Mesenchymal stem cell (in vitro differentiated cells and primary cell): Measurements from ENCODE around the gene FBXO44.

Source experiments
- DNase-seq: peaks from one replicate; pipeline ENCODE4 v3.0.0-alpha.2; 2013
- H2AFZ ChIP-seq: one replicate; pipeline ENCODE4 v1.6.1; 2013; ENCODE audit warnings: low read depth, mild to moderate bottlenecking, control low read depth, inconsistent platforms, low read length, moderate library complexity
- H2AK5ac ChIP-seq: 2 replicates; pipeline ENCODE4 v1.6.1; 2013; ENCODE audit warnings: low read length, moderate library complexity, mild to moderate bottlenecking, inconsistent platforms; ENCODE audit not compliant: severe bottlenecking
- H2BK120ac ChIP-seq: one replicate; pipeline ENCODE4 v1.6.1; 2013; ENCODE audit warnings: low read depth, mild to moderate bottlenecking, inconsistent platforms, low read length, moderate library complexity
- H2BK12ac ChIP-seq, 2 experiments: one replicate each; pipeline ENCODE4 v1.6.1; 2013; ENCODE audit warnings: inconsistent platforms in 2 of 2, low read length in 2 of 2, mild to moderate bottlenecking in 2 of 2, moderate library complexity in 2 of 2, control low read depth in 1 of 2
- H2BK15ac ChIP-seq: one replicate; pipeline ENCODE4 v1.6.1; 2013; ENCODE audit warnings: mild to moderate bottlenecking, low read depth, inconsistent platforms; ENCODE audit not compliant: poor library complexity, severe bottlenecking
- H2BK5ac ChIP-seq: 2 replicates; pipeline ENCODE4 v1.6.1; 2013; ENCODE audit warnings: low read depth, mild to moderate bottlenecking, low read length, control low read depth, inconsistent platforms; ENCODE audit not compliant: poor library complexity, severe bottlenecking
- H3K14ac ChIP-seq, 2 experiments: one replicate each; pipeline ENCODE4 v1.6.1; 2013; ENCODE audit warnings: inconsistent platforms in 2 of 2, low read length in 2 of 2, control low read depth in 1 of 2, mild to moderate bottlenecking in 1 of 2, moderate library complexity in 1 of 2
- H3K18ac ChIP-seq, 2 experiments: one replicate each; pipeline ENCODE4 v1.6.1; 2013; ENCODE audit warnings: inconsistent platforms in 2 of 2, low read length in 2 of 2, control low read depth in 1 of 2, low read depth in 1 of 2, mild to moderate bottlenecking in 1 of 2
- H3K23ac ChIP-seq, 2 experiments: one replicate each; pipeline ENCODE4 v1.6.1; 2013; ENCODE audit warnings: inconsistent platforms in 2 of 2, low read length in 2 of 2, mild to moderate bottlenecking in 2 of 2, moderate library complexity in 2 of 2, control low read depth in 1 of 2
- H3K27ac ChIP-seq: 2 replicates; pipeline ENCODE4 v1.5.1; 2013; ENCODE audit warnings: mild to moderate bottlenecking, moderate library complexity, low read length, control low read depth, inconsistent platforms; ENCODE audit not compliant: poor library complexity, severe bottlenecking
- H3K27me3 ChIP-seq, 2 experiments: 2 replicates each; pipeline versions ENCODE4 v1.6.1 to v1.7.0; 2013; ENCODE audit warnings: low read length in 2 of 2, mild to moderate bottlenecking in 2 of 2, moderate library complexity in 2 of 2, control low read depth in 1 of 2, inconsistent platforms in 1 of 2; ENCODE audit not compliant: control insufficient read depth in 1 of 2, insufficient read depth in 1 of 2
- H3K36me3 ChIP-seq, 2 experiments: 2 replicates each; pipeline versions ENCODE4 v1.6.1 to v1.7.0; 2013; ENCODE audit warnings: low read length in 2 of 2, control low read depth in 1 of 2, inconsistent platforms in 1 of 2, low read depth in 1 of 2, mild to moderate bottlenecking in 1 of 2; ENCODE audit not compliant: insufficient read depth in 2 of 2, control insufficient read depth in 1 of 2
- H3K4ac ChIP-seq, 2 experiments: one replicate each; pipeline ENCODE4 v1.6.1; 2013; ENCODE audit warnings: inconsistent platforms in 2 of 2, low read length in 2 of 2, mild to moderate bottlenecking in 2 of 2, moderate library complexity in 2 of 2, control low read depth in 1 of 2, low read depth in 1 of 2
- H3K4me1 ChIP-seq: 2 replicates; pipeline ENCODE4 v1.6.1; 2013; ENCODE audit warnings: low read depth, low read length, control low read depth; ENCODE audit not compliant: control insufficient read depth, insufficient read depth
- H3K4me2 ChIP-seq: 2 replicates; pipeline ENCODE4 v1.6.1; 2013; ENCODE audit warnings: low read length, mild to moderate bottlenecking, inconsistent platforms; ENCODE audit not compliant: poor library complexity, severe bottlenecking
- H3K4me3 ChIP-seq, 2 experiments: 2 replicates each; pipeline versions ENCODE4 v1.5.1 to v1.7.0; 2013; ENCODE audit warnings: low read length in 2 of 2, mild to moderate bottlenecking in 2 of 2, control low read depth in 1 of 2, low read depth in 1 of 2; ENCODE audit not compliant: insufficient read depth in 1 of 2
- H3K79me1 ChIP-seq: replicated peaks from 2 replicates; pipeline ENCODE4 v1.6.1; 2013; ENCODE audit warnings: mild to moderate bottlenecking, control low read depth, low read length, inconsistent platforms; ENCODE audit not compliant: poor library complexity, severe bottlenecking
- H3K9ac ChIP-seq: 2 replicates; pipeline ENCODE4 v1.7.0; 2013; ENCODE audit warnings: mild to moderate bottlenecking, low read length, moderate library complexity
- H3K9me3 ChIP-seq: 2 replicates; pipeline ENCODE4 v1.7.0; 2013; ENCODE audit warnings: mild to moderate bottlenecking, low read length; ENCODE audit not compliant: control insufficient read depth
- H4K8ac ChIP-seq: one replicate; pipeline ENCODE4 v1.6.1; 2013; ENCODE audit warnings: inconsistent platforms, mild to moderate bottlenecking, low read length, moderate library complexity
- H4K91ac ChIP-seq: one replicate; pipeline ENCODE4 v1.6.1; 2013; ENCODE audit warnings: mild to moderate bottlenecking, low read length, inconsistent platforms
- whole genome bisulfite sequencing: methylation state at CpG from one replicate; pipeline ENCODE4 v1.1.7; 2013; ENCODE audit warnings: mixed read lengths; 5-methylcytosine and 5-hydroxymethylcytosine counted together

The FBXO44 gene

DNA sequence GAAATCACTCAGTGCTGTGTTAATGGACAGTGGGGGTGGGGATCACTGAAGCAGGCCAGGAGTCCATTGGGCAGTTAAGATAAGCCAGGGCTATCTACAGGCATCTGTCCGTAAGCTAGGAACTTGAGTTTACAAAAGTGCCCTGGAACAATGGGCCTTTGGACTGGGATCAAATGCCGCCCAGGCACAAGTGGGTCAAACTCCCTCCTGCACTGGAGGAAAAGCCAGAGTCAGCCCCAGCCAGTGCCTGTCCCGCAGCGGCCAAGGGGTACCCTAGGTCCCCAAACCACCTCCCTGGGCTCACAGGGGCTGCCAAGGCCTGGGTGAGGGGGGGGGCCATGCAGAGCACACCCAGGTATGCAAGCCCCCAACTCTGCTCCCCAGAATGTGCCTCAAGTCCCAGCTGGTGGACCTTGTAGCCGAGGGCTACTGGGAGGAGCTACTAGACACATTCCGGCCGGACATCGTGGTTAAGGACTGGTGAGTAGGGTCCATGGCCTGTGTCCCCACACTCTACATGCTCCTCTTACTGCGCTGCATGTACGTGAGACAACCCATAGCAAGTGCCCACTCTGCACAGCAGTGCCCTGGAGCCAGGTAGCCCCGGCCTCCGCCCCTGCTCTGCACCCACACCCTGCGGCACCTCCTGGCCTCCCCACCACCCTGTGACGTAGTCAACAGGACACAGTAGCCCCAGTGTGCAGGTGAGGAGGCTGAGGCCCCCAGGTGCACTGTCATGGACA lies 17.0 kb downstream of the FBXO44 start:
- DNase-seq, result no peak
- Histone ChIP-seq H3K18ac (no peak overlapping the region), H3K9me3 (no peaks in the 10 kb centered on the region), H3K4me3 (no peak overlapping the region), H2BK15ac (no peak overlapping the region), H2BK5ac (no peak overlapping the region), H3K23ac (no peak overlapping the region), H3K27me3 (no peaks in the 10 kb centered on the region), H3K4me2 (no peak overlapping the region), H3K27ac (no peak overlapping the region), H2BK120ac (no peak overlapping the region), H3K4ac (no peak overlapping the region), H2BK12ac (no peak overlapping the region), H3K14ac (no peak overlapping the region), H3K4me1 (peaks cover 4% of the 10 kb centered on the region), H4K8ac (no peak overlapping the region), H3K79me1 (peaks cover 4% of the 10 kb centered on the region), H3K9ac (no peak overlapping the region), H4K91ac (no peak overlapping the region), H2AK5ac (no peak overlapping the region), H3K36me3 (peaks cover 33 to 64% of the 10 kb centered on the region in 2 experiments), H2AFZ (no peak overlapping the region)
- 94% methylated on average over 14 of the region's 14 CpGs for WGBS

- no peaks in the 10 kb centered on the region for H3K9me3 ChIP-seq
- H3K79me1 ChIP-seq, result peaks cover 9% of the 10 kb centered on the region
- H2AK5ac ChIP-seq, result no peak overlapping the region
- H3K9ac ChIP-seq, result no peak overlapping the region
- no peak overlapping the region for H3K18ac ChIP-seq
- no peak overlapping the region for H3K27ac ChIP-seq
- H3K23ac ChIP-seq, result no peak overlapping the region
- H2BK120ac ChIP-seq, result no peak overlapping the region
- no peak overlapping the region for H4K8ac ChIP-seq
- H3K4me3 ChIP-seq, result no peak overlapping the region
- 97% methylated on average over 14 of the region's 14 CpGs for WGBS
- H2BK12ac ChIP-seq, result no peak overlapping the region
- no peak overlapping the region for H4K91ac ChIP-seq
- H3K27me3 ChIP-seq, result no peaks in the 10 kb centered on the region
- no peak overlapping the region for H2BK5ac ChIP-seq
- no peaks in the 10 kb centered on the region for H3K4me1 ChIP-seq
- H3K36me3 ChIP-seq, result peaks cover 38 to 73% of the 10 kb centered on the region in 2 experiments
- no peak overlapping the region for H3K14ac ChIP-seq
- H2BK15ac ChIP-seq, result no peak overlapping the region
- H3K4me2 ChIP-seq, result no peak overlapping the region
- no peak for DNase-seq
- H3K4ac ChIP-seq, result no peak overlapping the region
- no peak overlapping the region for H2AFZ ChIP-seq
These were observed 18.6 kb downstream of the FBXO44 start for GRCh38 chr1:11673089-11673769.

DNA sequence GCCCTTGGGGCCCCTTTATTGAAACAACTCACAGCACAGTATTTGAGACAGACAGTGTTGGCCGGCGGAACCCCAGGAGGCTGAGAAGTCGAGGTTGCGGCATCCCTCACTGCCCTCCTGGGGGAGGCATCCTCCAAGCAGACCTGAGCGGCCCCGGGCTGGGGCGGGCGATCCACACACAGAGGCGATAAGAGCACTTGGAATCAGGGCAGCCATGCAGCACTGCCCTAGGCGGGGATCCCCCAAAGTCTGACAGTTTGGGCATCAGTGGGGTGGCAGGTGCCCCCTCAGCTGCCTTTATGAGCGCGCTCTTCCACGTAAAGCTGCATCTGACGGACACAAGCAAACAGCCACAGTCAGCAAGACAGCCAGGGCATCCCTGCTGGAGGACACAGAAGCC lies 19.8 kb downstream of the FBXO44 start:
- Histone ChIP-seq H3K4ac (no peak overlapping the region), H3K14ac (no peak overlapping the region), H3K23ac (no peak overlapping the region), H3K4me3 (no peak overlapping the region), H3K18ac (no peak overlapping the region), H2AK5ac (no peak overlapping the region), H2BK12ac (no peak overlapping the region), H3K4me1 (no peaks in the 10 kb centered on the region), H3K27ac (no peak overlapping the region), H3K9me3 (no peaks in the 10 kb centered on the region), H2BK5ac (no peak overlapping the region), H4K8ac (no peak overlapping the region), H3K27me3 (no peaks in the 10 kb centered on the region), H4K91ac (no peak overlapping the region), H3K9ac (no peak overlapping the region), H2AFZ (no peak overlapping the region), H3K79me1 (peaks cover 15% of the 10 kb centered on the region), H3K36me3 (peaks cover 35 to 63% of the 10 kb centered on the region in 2 experiments), H3K4me2 (no peak overlapping the region), H2BK15ac (no peak overlapping the region), H2BK120ac (no peak overlapping the region)
- 94% methylated on average over 14 of the region's 14 CpGs for WGBS
- DNase-seq, result no peak

GRCh38 chr1:11675325-11675724 lies 20.6 kb downstream of the FBXO44 start:
- H3K9ac ChIP-seq, result no peak overlapping the region
- no peak overlapping the region for H2BK15ac ChIP-seq
- 92% methylated on average over 10 of the region's 10 CpGs for WGBS
- DNase-seq, result no peak
- H2AK5ac ChIP-seq, result no peak overlapping the region
- H3K14ac ChIP-seq, result no peak overlapping the region
- H3K79me1 ChIP-seq, result peaks cover 19% of the 10 kb centered on the region
- no peak overlapping the region for H4K91ac ChIP-seq
- no peak overlapping the region for H2BK120ac ChIP-seq
- H3K4ac ChIP-seq, result no peak overlapping the region
- no peak overlapping the region for H2BK12ac ChIP-seq
- H3K4me3 ChIP-seq, result no peak overlapping the region
- H3K18ac ChIP-seq, result no peak overlapping the region
- H3K9me3 ChIP-seq, result no peaks in the 10 kb centered on the region
- H4K8ac ChIP-seq, result no peak overlapping the region
- H3K36me3 ChIP-seq, result peaks cover 35 to 63% of the 10 kb centered on the region in 2 experiments
- H2BK5ac ChIP-seq, result no peak overlapping the region
- peaks cover 2% of the 10 kb centered on the region for H3K4me1 ChIP-seq
- no peak overlapping the region for H3K4me2 ChIP-seq
- no peak overlapping the region for H3K23ac ChIP-seq
- H3K27me3 ChIP-seq, result no peaks in the 10 kb centered on the region
- no peak overlapping the region for H2AFZ ChIP-seq
- no peak overlapping the region for H3K27ac ChIP-seq
